ENCODE measurements around the gene ANGPT4. TPM values are rescaled to one million over a fixed set of nuclear protein-coding genes. Genes with fewer than 3 reads are reported as not detected.

The ANGPT4 gene
- total RNA-seq, 1 experiment from 2014 or later: not detected

DNA sequence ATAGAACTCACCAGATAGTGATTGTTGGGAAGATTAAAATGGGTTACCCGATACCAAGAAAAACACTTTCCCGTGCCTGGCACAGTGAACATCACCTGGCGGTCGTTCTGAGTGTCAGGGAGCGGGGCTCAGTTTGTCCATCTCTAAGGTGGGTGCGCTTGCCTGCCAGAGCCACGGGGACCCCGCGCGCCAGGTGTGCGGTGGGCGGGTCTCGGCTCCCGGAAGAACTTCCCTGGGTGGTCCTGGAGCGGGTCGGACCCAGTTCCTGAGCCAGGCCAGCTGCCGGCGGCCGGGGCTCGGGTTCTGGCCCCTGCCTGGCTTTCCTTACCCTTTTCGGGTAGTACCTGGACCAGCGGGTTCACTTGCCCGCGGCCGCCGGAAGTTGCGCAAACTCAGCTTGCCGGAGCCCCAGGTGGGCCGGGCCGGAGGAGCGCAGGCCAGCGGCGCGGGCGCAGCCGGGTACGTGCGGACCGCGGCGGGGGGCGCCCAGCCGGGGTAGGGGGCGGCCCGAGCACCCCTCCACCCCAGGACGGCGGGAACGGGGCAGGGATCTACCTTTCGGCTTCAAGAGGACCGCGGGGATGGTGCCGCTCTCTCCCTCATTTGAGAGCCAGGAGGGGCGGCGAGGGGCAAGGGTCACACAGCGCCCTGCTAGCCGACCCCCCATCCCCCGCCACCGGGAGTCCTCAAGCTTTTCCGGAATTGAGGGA lies 75.1 kb downstream of the ANGPT4 start:
- ChIA-PET CTCF (no interaction called here), POLR2A (no interaction called here)
- H3K27me3 ChIP-seq (ENCODE audit: control insufficient read depth, insufficient read depth, low read length): no peaks in the 10 kb centered on the region
- no peaks in the 10 kb centered on the region for H3K9me3 ChIP-seq (ENCODE audit: control insufficient read depth, insufficient read depth, low read depth, low read length)
- in situ Hi-C loops (cut with HindIII; ENCODE audit: low pct_unique_long_range_greater_than_20kb, low sequenced_read_pairs) (no loop called here), intact Hi-C loops (cut with micrococcal nuclease; ENCODE audit: unreplicated experiment) (no loop called here)
- peak overlapping the region; percentile 50 for H3K4me3 ChIP-seq (ENCODE audit: low read depth in 2 of 2, low read length in 2 of 2)
- H3K27ac ChIP-seq (ENCODE audit: low read length): peak overlapping the region; percentile 39
- H3K36me3 ChIP-seq (ENCODE audit: control insufficient read depth, insufficient read depth, low read length): peaks cover 3% of the 10 kb centered on the region; the same call in 1 of the 2 replicates
- ATAC-seq (peak; percentile 69), DNase-seq (ENCODE audit: low read depth, low spot score) (no peak)
- no TSS peak for BruUV-seq (replicated peaks)
- peaks cover 8% of the 10 kb centered on the region for H3K4me1 ChIP-seq (ENCODE audit: control insufficient read depth, insufficient read depth, low read length)
- TF ChIP-seq, protein P1, sequence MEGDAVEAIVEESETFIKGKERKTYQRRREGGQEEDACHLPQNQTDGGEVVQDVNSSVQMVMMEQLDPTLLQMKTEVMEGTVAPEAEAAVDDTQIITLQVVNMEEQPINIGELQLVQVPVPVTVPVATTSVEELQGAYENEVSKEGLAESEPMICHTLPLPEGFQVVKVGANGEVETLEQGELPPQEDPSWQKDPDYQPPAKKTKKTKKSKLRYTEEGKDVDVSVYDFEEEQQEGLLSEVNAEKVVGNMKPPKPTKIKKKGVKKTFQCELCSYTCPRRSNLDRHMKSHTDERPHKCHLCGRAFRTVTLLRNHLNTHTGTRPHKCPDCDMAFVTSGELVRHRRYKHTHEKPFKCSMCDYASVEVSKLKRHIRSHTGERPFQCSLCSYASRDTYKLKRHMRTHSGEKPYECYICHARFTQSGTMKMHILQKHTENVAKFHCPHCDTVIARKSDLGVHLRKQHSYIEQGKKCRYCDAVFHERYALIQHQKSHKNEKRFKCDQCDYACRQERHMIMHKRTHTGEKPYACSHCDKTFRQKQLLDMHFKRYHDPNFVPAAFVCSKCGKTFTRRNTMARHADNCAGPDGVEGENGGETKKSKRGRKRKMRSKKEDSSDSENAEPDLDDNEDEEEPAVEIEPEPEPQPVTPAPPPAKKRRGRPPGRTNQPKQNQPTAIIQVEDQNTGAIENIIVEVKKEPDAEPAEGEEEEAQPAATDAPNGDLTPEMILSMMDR (IDR thresholded peaks at IDR 0.05): no peak
- TF ChIP-seq POLR2AphosphoS5 (IDR thresholded peaks at IDR 0.05; ENCODE audit: low read depth, low read length) (no peak), TCF7L2 (IDR thresholded peaks at IDR 0.05; ENCODE audit: low read depth, low read length) (no peak), SIN3A (IDR thresholded peaks at IDR 0.05; ENCODE audit: borderline replicate concordance, insufficient read depth, low read depth, low read length) (no peak)
- TF ChIP-seq, protein P2, sequence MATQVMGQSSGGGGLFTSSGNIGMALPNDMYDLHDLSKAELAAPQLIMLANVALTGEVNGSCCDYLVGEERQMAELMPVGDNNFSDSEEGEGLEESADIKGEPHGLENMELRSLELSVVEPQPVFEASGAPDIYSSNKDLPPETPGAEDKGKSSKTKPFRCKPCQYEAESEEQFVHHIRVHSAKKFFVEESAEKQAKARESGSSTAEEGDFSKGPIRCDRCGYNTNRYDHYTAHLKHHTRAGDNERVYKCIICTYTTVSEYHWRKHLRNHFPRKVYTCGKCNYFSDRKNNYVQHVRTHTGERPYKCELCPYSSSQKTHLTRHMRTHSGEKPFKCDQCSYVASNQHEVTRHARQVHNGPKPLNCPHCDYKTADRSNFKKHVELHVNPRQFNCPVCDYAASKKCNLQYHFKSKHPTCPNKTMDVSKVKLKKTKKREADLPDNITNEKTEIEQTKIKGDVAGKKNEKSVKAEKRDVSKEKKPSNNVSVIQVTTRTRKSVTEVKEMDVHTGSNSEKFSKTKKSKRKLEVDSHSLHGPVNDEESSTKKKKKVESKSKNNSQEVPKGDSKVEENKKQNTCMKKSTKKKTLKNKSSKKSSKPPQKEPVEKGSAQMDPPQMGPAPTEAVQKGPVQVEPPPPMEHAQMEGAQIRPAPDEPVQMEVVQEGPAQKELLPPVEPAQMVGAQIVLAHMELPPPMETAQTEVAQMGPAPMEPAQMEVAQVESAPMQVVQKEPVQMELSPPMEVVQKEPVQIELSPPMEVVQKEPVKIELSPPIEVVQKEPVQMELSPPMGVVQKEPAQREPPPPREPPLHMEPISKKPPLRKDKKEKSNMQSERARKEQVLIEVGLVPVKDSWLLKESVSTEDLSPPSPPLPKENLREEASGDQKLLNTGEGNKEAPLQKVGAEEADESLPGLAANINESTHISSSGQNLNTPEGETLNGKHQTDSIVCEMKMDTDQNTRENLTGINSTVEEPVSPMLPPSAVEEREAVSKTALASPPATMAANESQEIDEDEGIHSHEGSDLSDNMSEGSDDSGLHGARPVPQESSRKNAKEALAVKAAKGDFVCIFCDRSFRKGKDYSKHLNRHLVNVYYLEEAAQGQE (IDR thresholded peaks at IDR 0.05; ENCODE audit: insufficient read depth in 1 of 2, low read depth in 2 of 2, low read length in 1 of 2): no peak

- Histone ChIP-seq H3K4me1 (ENCODE audit: control insufficient read depth, insufficient read depth, low read length) (peaks cover 12% of the 10 kb centered on the region), H3K36me3 (ENCODE audit: control insufficient read depth, insufficient read depth, low read length) (peaks cover 3% of the 10 kb centered on the region; the same call in 1 of the 2 replicates), H3K27me3 (ENCODE audit: control insufficient read depth, insufficient read depth, low read length) (no peaks in the 10 kb centered on the region), H3K9me3 (ENCODE audit: control insufficient read depth, insufficient read depth, low read depth, low read length) (no peaks in the 10 kb centered on the region), H3K4me3 (ENCODE audit: low read depth in 2 of 2, low read length in 2 of 2) (peak overlapping the region; percentile 50), H3K27ac (ENCODE audit: low read length) (peak overlapping the region; percentile 39)
- POLR2A ChIA-PET: no interaction called here
- CTCF ChIA-PET: no interaction called here
- intact Hi-C loops (cut with micrococcal nuclease; ENCODE audit: unreplicated experiment) (no loop called here), in situ Hi-C loops (cut with HindIII; ENCODE audit: low pct_unique_long_range_greater_than_20kb, low sequenced_read_pairs) (no loop called here)
- BruUV-seq (replicated peaks): no TSS peak
- TF ChIP-seq, protein P2 (IDR thresholded peaks at IDR 0.05; ENCODE audit: insufficient read depth in 1 of 2, low read depth in 2 of 2, low read length in 1 of 2): no peak
- no peak for TF ChIP-seq TCF7L2 (IDR thresholded peaks at IDR 0.05; ENCODE audit: low read depth, low read length)
- TF ChIP-seq SIN3A (IDR thresholded peaks at IDR 0.05; ENCODE audit: borderline replicate concordance, insufficient read depth, low read depth, low read length): no peak
- TF ChIP-seq, protein P1 (IDR thresholded peaks at IDR 0.05): no peak
- no peak for TF ChIP-seq POLR2AphosphoS5 (IDR thresholded peaks at IDR 0.05; ENCODE audit: low read depth, low read length)
- no peak for ATAC-seq
- no peak for DNase-seq (ENCODE audit: low read depth, low spot score)
These were observed 75.7 kb downstream of the ANGPT4 start for GRCh38 chr20:840503-840857.
